ENCODE results near the gene L3MBTL4.
"Not testable (repeated sequence)": the region's sequence is repeated elsewhere in the genome, so short reads cannot be mapped to it uniquely, and the experiment has no call there.

L3MBTL4 gene

GRCh38 chr18:6414723-6415417 lies at the start of gene L3MBTL4:
TSS of gene L3MBTL4 (minus strand) at chr18:6414911. CDS start at chr18:6311625, 103,286 bp downstream.
- DNase-seq = peak; percentile 7

GRCh38 chr18:6452194-6452593 lies 37.5 kb upstream of the L3MBTL4 start:
- no peak for DNase-seq

DNA sequence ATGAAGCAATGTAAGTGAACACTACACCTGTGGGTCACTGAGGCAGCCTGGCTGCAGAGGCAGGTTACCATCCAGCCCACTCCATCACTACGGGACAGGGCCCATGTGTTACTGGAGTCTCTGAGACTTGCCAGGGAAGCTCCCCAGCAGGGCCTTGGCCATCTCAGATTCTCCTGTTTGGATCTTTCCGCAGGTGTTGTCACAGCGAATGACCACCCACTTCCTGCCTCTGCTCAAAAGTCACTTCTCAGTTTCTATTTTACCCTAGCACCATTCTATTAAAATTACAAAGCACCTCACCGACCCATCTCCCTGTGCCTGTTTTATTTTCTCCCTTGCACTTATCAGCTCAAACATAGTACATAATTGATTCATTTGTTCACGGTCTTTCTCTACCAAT lies 34.5 kb upstream of the L3MBTL4 start:
- no peak for DNase-seq

DNA sequence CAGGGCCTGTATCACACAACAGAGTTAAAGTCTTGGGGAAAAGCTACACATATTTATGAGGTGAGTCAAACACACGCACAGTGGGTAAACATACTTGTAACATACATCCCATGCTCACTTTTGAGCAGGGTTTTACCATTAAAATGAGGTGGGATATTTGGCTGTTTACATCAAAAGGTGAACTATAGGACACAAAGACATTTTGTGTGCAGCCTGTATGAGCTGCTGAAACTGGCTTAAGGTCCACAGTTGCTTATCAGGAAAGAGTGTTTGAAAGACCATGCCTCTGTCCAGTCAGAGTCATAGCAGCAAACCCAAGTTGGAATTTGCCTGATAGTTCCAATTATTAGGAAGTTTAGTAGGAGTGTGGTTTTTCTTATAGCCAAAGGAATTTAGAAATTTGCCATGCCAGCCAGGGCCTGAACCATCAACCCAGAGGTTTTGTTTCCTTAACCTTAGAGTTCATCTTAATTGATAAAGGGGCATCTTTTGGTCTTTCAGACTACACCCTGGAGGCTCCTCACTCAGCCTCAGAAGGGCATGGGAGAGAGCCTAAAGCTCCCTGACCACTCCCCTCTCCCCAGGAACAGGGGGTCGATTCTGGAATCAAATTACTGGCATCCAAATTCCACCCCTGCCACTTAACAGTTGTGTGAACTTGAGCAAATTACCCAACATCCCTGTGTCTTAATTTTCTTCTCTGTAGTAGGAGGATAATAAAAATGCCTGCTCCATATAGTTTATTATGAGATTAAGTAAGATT lies 29.9 kb upstream of the L3MBTL4 start:
- DNase-seq = no peak

- DNase-seq = no peak
These were observed 26.5 kb upstream of the L3MBTL4 start for GRCh38 chr18:6441200-6441599.

DNA sequence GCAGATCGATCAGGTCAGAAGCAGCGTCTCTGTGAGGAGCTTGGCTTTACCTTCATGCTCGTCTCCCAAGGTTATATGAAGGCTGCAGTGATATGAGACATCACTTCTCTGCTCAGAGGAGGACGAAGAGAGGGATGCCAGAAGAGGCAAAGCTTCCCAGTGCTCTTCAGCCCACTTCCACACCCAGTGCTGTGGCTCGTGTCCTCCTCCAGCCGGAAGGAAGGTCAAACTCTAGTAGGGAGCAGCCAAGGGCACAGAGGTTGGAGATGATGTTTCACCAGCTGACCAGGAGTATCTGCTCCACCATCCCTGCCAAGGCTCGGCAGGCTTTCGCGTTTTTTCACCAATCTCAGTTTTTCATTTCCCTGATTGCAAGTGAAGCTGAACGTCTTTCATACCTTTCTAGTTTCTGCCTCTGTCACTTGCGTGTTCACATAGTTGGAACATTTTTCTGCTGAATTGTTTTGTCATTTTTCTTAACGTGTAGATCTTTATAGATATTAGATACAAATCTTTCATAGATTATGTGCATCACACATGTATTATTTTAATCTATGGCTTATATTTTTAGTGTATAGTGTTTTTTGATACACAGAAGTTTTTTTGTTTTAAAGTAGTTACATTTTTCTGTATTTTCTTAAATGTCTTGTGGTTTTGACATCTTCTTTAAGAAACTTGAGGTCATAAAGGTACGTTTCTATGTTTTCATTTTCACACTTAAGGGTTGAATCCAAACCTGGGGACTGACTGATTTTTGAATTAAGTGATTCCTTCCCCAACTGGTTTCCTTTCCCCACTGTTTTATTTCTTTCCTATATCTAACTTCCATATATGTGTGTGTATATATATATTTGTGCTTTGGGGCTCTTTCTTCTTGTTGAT lies 23.5 kb upstream of the L3MBTL4 start:
- DNase-seq = no peak

- DNase-seq = no peak
These were observed 21.0 kb upstream of the L3MBTL4 start for GRCh38 chr18:6435731-6436130.

- no peak for DNase-seq
These were observed 20.4 kb upstream of the L3MBTL4 start for GRCh38 chr18:6434987-6435709.

DNA sequence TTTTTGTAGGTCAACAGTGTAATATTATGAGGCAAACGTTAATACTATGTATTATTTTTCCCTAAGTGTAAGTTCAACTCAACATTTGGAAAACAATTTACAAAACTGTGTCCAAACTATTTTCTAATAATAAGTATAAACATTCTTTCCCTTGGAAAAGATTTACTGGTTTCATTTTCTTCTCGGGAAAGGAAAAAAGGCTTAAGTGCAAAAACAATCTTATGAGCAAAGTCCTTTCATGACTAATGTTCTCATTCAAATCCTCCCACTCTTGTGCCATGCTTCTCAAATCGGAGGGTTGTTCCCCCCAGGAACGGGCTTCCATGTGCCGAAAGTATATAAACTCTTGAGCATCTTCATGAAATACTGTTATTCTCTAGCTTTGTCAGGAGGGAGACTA lies 19.8 kb upstream of the L3MBTL4 start:
- no peak for DNase-seq

DNA sequence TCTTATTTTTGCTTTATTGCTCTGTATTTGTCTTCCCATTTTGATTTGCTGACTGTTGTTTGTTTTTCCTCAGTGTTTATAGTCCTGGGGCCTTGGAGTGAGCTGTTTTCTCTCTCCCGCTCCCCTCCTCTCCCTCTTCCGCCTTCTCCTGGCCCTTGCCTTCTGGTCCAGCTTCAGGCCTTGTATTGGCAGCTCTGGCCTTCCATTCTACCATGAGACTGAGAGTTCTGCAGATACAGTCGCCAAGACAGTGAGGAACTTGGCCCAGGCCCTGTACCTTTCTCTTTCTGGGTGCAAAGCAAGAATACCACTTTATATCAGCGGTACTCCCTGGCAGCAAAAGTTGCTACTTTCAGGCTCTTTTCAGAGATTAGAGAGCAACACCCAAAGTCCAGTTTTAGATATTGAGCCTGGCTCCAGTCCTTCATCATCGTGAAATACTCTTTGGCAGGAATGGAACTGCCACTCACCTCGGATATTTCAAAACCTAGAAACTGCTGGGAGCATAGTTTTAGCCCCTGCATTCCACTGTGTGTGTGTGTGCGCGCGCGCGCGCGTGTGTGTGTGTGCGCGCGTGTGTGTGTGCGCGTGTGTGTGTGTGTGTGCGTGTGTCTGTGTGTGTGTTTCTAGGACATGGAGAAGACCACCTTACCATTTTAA lies 17.1 kb upstream of the L3MBTL4 start:
- DNase-seq = no peak

DNA sequence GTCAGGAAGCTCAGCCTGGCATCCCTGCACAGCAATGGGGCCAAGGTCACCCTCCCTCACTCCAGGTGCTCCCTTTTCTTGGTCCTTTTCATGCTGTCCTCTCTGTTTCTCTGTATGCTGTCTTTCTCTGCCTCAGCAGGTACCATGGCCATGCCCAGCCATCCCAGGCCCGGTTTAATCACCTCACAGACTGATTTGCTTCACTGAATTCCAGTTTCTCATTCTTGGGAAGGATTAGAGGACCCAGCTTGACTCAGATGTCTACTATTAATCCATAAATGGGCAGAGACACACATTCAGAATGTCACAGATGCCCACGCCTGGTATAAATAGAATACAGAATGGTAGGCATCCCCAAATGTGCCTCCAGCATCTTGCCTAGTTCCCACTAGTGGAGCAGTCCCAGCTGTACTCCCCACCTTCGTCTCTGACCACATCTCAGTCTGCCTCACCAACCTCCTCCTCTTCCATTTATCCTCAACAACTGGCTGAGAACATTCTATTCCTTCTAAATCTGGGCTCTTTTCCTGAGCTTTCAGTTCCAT lies 14.2 kb upstream of the L3MBTL4 start:
- no peak for DNase-seq

- DNase-seq = no peak
These were observed 12.6 kb upstream of the L3MBTL4 start for GRCh38 chr18:6427286-6427685.

- DNase-seq = no peak
These were observed 8.6 kb upstream of the L3MBTL4 start for GRCh38 chr18:6423289-6423688.

GRCh38 chr18:6414118-6414722 lies 491 bp downstream of the L3MBTL4 start:
- DNase-seq = peak; percentile 47

DNA sequence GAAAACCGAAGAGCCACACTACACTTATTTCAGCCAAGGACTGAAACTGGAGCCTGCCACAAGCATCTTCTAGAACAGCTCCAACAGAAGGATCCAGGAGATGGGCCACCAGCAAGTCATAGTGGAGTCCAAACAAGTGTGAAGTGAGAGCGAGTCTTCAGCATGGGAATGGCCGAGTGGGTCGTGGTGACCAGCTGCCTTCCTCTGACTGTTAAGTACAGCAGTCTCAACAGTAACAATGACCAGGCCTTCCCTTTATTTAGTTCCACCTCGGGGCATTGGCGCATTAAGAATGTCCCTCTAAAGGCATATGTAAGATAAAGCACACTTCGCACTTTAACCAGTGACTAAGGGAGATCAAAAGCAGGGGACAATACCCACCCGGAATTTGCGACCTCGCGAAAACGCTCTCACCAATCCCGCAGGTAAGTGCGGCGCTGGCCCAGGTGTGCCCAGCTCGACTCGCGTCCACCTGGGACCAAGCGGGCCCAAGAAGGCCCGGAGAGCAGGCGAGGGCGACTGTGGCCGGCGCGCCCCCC lies 1.1 kb downstream of the L3MBTL4 start:
- no peak for DNase-seq

- no peak for DNase-seq
These were observed 1.7 kb downstream of the L3MBTL4 start for GRCh38 chr18:6412933-6413472.

DNA sequence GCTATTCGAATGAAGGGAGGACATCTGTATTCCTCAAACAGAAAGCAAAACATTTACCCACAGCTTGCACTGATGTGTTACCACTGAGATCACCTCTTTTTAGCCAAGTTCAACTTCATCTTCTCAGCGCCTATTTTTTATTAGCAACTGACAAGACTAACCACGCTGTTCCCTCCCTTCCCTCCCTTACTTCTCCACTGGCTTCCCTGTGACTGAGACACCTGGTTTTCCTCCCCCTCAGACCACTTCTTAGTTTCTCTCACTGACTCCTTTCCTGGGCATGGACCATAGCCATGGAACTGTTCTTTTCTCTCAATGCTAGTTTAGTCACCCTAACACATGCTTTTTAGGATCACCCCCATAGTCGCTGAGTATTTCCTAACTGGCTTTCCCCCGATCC lies 3.3 kb downstream of the L3MBTL4 start:
- DNase-seq = no peak

- DNase-seq = no peak
These were observed 4.8 kb downstream of the L3MBTL4 start for GRCh38 chr18:6409933-6410332.

GRCh38 chr18:6408543-6408942 lies 6.2 kb downstream of the L3MBTL4 start:
- not testable (repeated sequence) for DNase-seq

DNA sequence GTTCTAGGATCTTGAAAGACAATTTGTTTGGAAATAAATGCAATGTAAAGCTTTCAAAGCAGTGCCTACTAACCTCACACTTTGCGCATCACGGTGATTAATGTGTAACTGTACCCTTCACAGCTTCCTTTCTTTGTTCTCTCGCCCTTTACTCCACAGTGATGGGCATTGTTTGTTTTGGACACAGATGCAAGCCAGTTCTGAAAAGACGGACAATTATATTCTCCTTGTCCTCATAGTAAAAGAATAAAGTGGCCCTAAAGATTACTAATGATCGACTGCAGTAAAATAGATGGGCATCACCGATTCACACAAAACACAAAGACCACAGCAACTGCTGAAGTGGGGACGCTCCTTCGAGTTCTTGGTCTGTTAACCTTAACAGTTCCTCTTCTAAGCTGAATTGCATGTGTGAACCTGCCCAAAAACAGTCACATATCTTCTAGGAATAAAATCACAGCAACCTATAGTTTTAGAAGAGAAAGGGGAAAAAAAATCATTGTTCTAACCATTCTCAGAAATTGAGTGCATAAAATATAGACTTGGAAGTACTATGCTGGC lies 7.7 kb downstream of the L3MBTL4 start:
- no peak for DNase-seq
